GM18951 (cell line): ENCODE measurements around the gene NDUFB5.

ENCODE experiments used
- POLR2A ChIP-seq: IDR thresholded peaks from 4 replicates; pipeline ENCODE4 v1.6.1; 2011; ENCODE audit warnings: mild to moderate bottlenecking; ENCODE audit not compliant: insufficient read length, insufficient read depth; ENCODE audit errors: extremely low read depth
- in situ Hi-C: fragments of 300-500 bp; cut with MboI; formaldehyde crosslinking; loops from one replicate; pipeline ENCODE4 v1.12.0; 2022; ENCODE audit warnings: low sequenced_read_pairs, mixed read lengths, inconsistent platforms; ENCODE audit not compliant: unreplicated experiment

The NDUFB5 gene

GRCh38 chr3:179672918-179673317, 68.3 kb downstream of the NDUFB5 start:
- no peak for TF ChIP-seq POLR2A
- in situ Hi-C loops = no loop called here

GRCh38 chr3:179673523-179673922, 68.9 kb downstream of the NDUFB5 start:
- TF ChIP-seq POLR2A = no peak
- in situ Hi-C loops = no loop called here

- in situ Hi-C loops = no loop called here
- TF ChIP-seq POLR2A = no peak
These were observed 71.5 kb downstream of the NDUFB5 start for GRCh38 chr3:179676081-179676480.
